OCI-LY7 (cell line): ENCODE measurements around the gene SERPINA12. TPM values are rescaled to one million over a fixed set of nuclear protein-coding genes. Genes with fewer than 3 reads are reported as not detected.

ENCODE experiments used
- BruUV-seq: library from RNA; stranded (reverse); fragments of 400-500 nt; replicated peaks from 2 replicates; lab custom pipeline; 2021; lab: Mats Ljungman, UMichigan
- CTCF ChIA-PET: fragments of 300-600 bp; sonication (Branson Sonifier 250); formaldehyde crosslinking; loops from one replicate; lab custom pipeline; 2022; ENCODE audit warnings: antibody characterized with exemption; ENCODE audit not compliant: unreplicated experiment; lab: Charles Lee
- POLR2A ChIA-PET: fragments of 300-600 bp; sonication (Branson Sonifier 250); formaldehyde crosslinking; loops from one replicate; lab custom pipeline; 2022; ENCODE audit warnings: antibody characterized with exemption; lab: Charles Lee
- DNase-seq: peaks from one replicate; pipeline ENCODE4 v3.0.0-alpha.2; 2015; ENCODE audit warnings: low spot score
- H2AFZ ChIP-seq: fragments of 200-600 bp; sonication (generic), shearing (Covaris generic); 2 replicates; pipeline ENCODE4 v1.6.1; 2014; ENCODE audit warnings: mild to moderate bottlenecking, antibody characterized with exemption, low read length, moderate library complexity
- H3K27ac ChIP-seq: fragments of 200-600 bp; sonication (generic); 2 replicates; pipeline ENCODE4 v1.5.1; 2014; ENCODE audit warnings: mixed run types, low read depth, mild to moderate bottlenecking, moderate library complexity, low read length, inconsistent platforms; ENCODE audit not compliant: poor library complexity, severe bottlenecking
- H3K36me3 ChIP-seq: fragments of 200-600 bp; sonication (generic); 2 replicates; pipeline ENCODE4 v1.6.1; 2014; ENCODE audit warnings: mild to moderate bottlenecking, antibody characterized with exemption, low read length, moderate library complexity, mixed read lengths; ENCODE audit not compliant: insufficient read depth
- H3K4me1 ChIP-seq: fragments of 200-600 bp; sonication (generic); 2 replicates; pipeline ENCODE4 v1.5.1; 2014; ENCODE audit warnings: mild to moderate bottlenecking, low read length; ENCODE audit not compliant: insufficient read depth, poor library complexity, severe bottlenecking
- H3K4me2 ChIP-seq: fragments of 200-600 bp; sonication (generic); 2 replicates; pipeline ENCODE4 v1.6.1; 2014; ENCODE audit warnings: mild to moderate bottlenecking, low read length
- H3K4me3 ChIP-seq: fragments of 200-600 bp; sonication (generic); 2 replicates; pipeline ENCODE4 v1.5.1; 2014; ENCODE audit warnings: mild to moderate bottlenecking, low read depth, low read length; ENCODE audit not compliant: poor library complexity, severe bottlenecking
- H3K79me2 ChIP-seq: fragments of 200-600 bp; sonication (generic); 2 replicates; pipeline ENCODE4 v1.6.1; 2016; ENCODE audit warnings: low read depth, mild to moderate bottlenecking, low read length, moderate library complexity, mixed read lengths; ENCODE audit not compliant: insufficient read depth
- H3K9me2 ChIP-seq: fragments of 200-600 bp; sonication (generic); 2 replicates; pipeline ENCODE4 v1.6.1; 2016; ENCODE audit warnings: mild to moderate bottlenecking, low read length, mixed read lengths; ENCODE audit not compliant: insufficient read depth
- H3K9me3 ChIP-seq: fragments of 200-600 bp; sonication (generic); 2 replicates; pipeline ENCODE4 v1.6.1; 2014; ENCODE audit warnings: mild to moderate bottlenecking, mixed run types, low read length, mixed read lengths
- H4K20me1 ChIP-seq: fragments of 200-600 bp; sonication (generic); 2 replicates; pipeline ENCODE4 v1.6.1; 2014; ENCODE audit warnings: mild to moderate bottlenecking, antibody characterized with exemption, low read length, moderate library complexity, mixed read lengths; ENCODE audit not compliant: insufficient read depth
- EZH2phosphoT487 ChIP-seq: fragments of 200-600 bp; sonication (generic); IDR thresholded peaks from 2 replicates; pipeline ENCODE4 v1.6.1; 2018; ENCODE audit warnings: low read depth, borderline replicate concordance, mild to moderate bottlenecking, mixed run types, antibody characterized with exemption, low read length, moderate library complexity, mixed read lengths
- intact Hi-C: fragments of 100-400 bp; cut with micrococcal nuclease; formaldehyde crosslinking; loops from one replicate; pipeline ENCODE4 v1.10.0; 2022; ENCODE audit not compliant: unreplicated experiment
- total RNA-seq, 2 experiments: library from RNA; depleted of rRNA in 1 of 2; stranded (reverse); fragments of >200 nt in 1 of 2; shearing (Covaris generic) in 1 of 2; gene quantifications; 2 replicates each; pipeline ENCODE4 v1.2.3, GENCODE V29; 2014 to 2022
- TF ChIP-seq, protein P1 (sequence below): fragments of 200-600 bp; sonication (generic); conservative IDR thresholded peaks from 2 replicates; pipeline ENCODE4 v1.5.1; 2014; ENCODE audit warnings: mild to moderate bottlenecking, antibody characterized with exemption, low read length, moderate library complexity, mixed read lengths

Gene SERPINA12
- total RNA-seq, 2 experiments from 2014 or later: not detected

GRCh38 chr14:94474581-94475031 lies 34.7 kb downstream of the SERPINA12 start:
- Histone ChIP-seq H2AFZ (no peak overlapping the region), H3K79me2 (no peaks in the 10 kb centered on the region), H4K20me1 (no peaks in the 10 kb centered on the region), H3K9me3 (no peaks in the 10 kb centered on the region), H3K9me2 (no peaks in the 10 kb centered on the region), H3K4me3 (no peak overlapping the region), H3K4me1 (no peaks in the 10 kb centered on the region), H3K36me3 (no peaks in the 10 kb centered on the region), H3K4me2 (no peak overlapping the region; the same call in 1 of the 2 replicates), H3K27ac (no peak overlapping the region)
- DNase-seq: no peak
- TF ChIP-seq EZH2phosphoT487: no peak
- TF ChIP-seq, protein P1, sequence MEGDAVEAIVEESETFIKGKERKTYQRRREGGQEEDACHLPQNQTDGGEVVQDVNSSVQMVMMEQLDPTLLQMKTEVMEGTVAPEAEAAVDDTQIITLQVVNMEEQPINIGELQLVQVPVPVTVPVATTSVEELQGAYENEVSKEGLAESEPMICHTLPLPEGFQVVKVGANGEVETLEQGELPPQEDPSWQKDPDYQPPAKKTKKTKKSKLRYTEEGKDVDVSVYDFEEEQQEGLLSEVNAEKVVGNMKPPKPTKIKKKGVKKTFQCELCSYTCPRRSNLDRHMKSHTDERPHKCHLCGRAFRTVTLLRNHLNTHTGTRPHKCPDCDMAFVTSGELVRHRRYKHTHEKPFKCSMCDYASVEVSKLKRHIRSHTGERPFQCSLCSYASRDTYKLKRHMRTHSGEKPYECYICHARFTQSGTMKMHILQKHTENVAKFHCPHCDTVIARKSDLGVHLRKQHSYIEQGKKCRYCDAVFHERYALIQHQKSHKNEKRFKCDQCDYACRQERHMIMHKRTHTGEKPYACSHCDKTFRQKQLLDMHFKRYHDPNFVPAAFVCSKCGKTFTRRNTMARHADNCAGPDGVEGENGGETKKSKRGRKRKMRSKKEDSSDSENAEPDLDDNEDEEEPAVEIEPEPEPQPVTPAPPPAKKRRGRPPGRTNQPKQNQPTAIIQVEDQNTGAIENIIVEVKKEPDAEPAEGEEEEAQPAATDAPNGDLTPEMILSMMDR: no peak
- intact Hi-C loops: no loop called here
- no TSS peak for BruUV-seq
- ChIA-PET POLR2A (interaction anchor here (1.0 kb wide), 1 partner anchor 11 kb away, joined by 4 read pairs; no protein-coding TSS in a partner anchor), CTCF (no interaction called here)

GRCh38 chr14:94473666-94474410 lies 35.4 kb downstream of the SERPINA12 start:
- TF ChIP-seq EZH2phosphoT487: no peak
- TF ChIP-seq, protein P1: no peak
- no peak for DNase-seq

GRCh38 chr14:94472842-94473241 lies 36.4 kb downstream of the SERPINA12 start:
- no TSS peak for BruUV-seq
- Histone ChIP-seq H4K20me1 (no peaks in the 10 kb centered on the region), H3K4me1 (no peaks in the 10 kb centered on the region), H3K79me2 (no peaks in the 10 kb centered on the region), H3K36me3 (no peaks in the 10 kb centered on the region), H3K4me3 (no peak overlapping the region), H3K27ac (no peak overlapping the region), H3K4me2 (0 out of 2 replicates have a peak overlapping the region, but pooled peaks have one; percentile 10), H2AFZ (no peak overlapping the region), H3K9me2 (no peaks in the 10 kb centered on the region), H3K9me3 (no peaks in the 10 kb centered on the region)
- POLR2A ChIA-PET: interaction anchor here (0.6 kb wide), 1 partner anchor 1365 kb away, joined by 3 read pairs; no protein-coding TSS in a partner anchor
- TF ChIP-seq, protein P1: no peak
- CTCF ChIA-PET: no interaction called here
- intact Hi-C loops: no loop called here
- no peak for DNase-seq

More at GRCh38 chr14:94473666-94474410, 35.4 kb downstream of the SERPINA12 start:
- Histone ChIP-seq H3K9me3 (no peaks in the 10 kb centered on the region), H3K79me2 (no peaks in the 10 kb centered on the region), H3K9me2 (no peaks in the 10 kb centered on the region), H3K27ac (no peak overlapping the region), H3K4me2 (no peak overlapping the region), H4K20me1 (no peaks in the 10 kb centered on the region), H3K4me1 (no peaks in the 10 kb centered on the region), H3K36me3 (no peaks in the 10 kb centered on the region), H2AFZ (no peak overlapping the region), H3K4me3 (no peak overlapping the region)
- no TSS peak for BruUV-seq
- POLR2A ChIA-PET: interaction anchor here (0.7 to 1.0 kb wide), 2 partner anchors 11 to 288 kb away, joined by 4 to 8 read pairs; no protein-coding TSS in a partner anchor
- CTCF ChIA-PET: no interaction called here
- intact Hi-C loops: no loop called here
